Pons (tissue), 1 donor: ENCODE measurements around the gene CD3D.

Experiments
- DNase-seq: peaks from one replicate; pipeline ENCODE4 v3.0.0-alpha.2; 2016; ENCODE audit warnings: low spot score

CD3D gene

GRCh38 chr11:118342503-118343161 is at the start of gene CD3D:
CD3D (minus strand) TSS chr11:118342705; CDS start chr11:118342607, 98 bp downstream.
- DNase-seq: no peak

- no peak for DNase-seq
Measured at GRCh38 chr11:118383657-118384056, 41.2 kb upstream of the CD3D start.

- DNase-seq: no peak
Measured at GRCh38 chr11:118382954-118383353, 40.4 kb upstream of the CD3D start.

GRCh38 chr11:118380571-118380970 is 38.1 kb upstream of the CD3D start:
- no peak for DNase-seq

GRCh38 chr11:118379497-118379896 is 37.0 kb upstream of the CD3D start:
- DNase-seq: no peak

- DNase-seq: no peak
Measured at GRCh38 chr11:118375978-118376377, 33.5 kb upstream of the CD3D start.

GRCh38 chr11:118374729-118375128 is 32.2 kb upstream of the CD3D start:
- DNase-seq: no peak

- no peak for DNase-seq
Measured at GRCh38 chr11:118373871-118374270, 31.4 kb upstream of the CD3D start.

GRCh38 chr11:118373263-118373662 is 30.8 kb upstream of the CD3D start:
- no peak for DNase-seq

- no peak for DNase-seq
Measured at GRCh38 chr11:118370774-118371173, 28.3 kb upstream of the CD3D start.

GRCh38 chr11:118366287-118366686 is 23.8 kb upstream of the CD3D start:
- DNase-seq: no peak

GRCh38 chr11:118364956-118365615 is 22.6 kb upstream of the CD3D start:
- DNase-seq: no peak

- peak; percentile 93 for DNase-seq
Measured at GRCh38 chr11:118359295-118359958, 16.9 kb upstream of the CD3D start, which contains the start of gene UBE4A. UBE4A (plus strand) TSS chr11:118359600; CDS start chr11:118365081, 5,481 bp downstream.

GRCh38 chr11:118358071-118358470 is 15.6 kb upstream of the CD3D start:
- no peak for DNase-seq

GRCh38 chr11:118353084-118353710 is 10.7 kb upstream of the CD3D start:
- DNase-seq: peak; percentile 50

GRCh38 chr11:118349475-118349874 is 7.0 kb upstream of the CD3D start:
- DNase-seq: no peak

- no peak for DNase-seq
Measured at GRCh38 chr11:118343981-118344515, 1.5 kb upstream of the CD3D start, which contains the start of gene CD3G. CD3G (plus strand) TSS chr11:118344344; CDS start chr11:118344424, 80 bp downstream.

- DNase-seq: no peak
Measured at GRCh38 chr11:118343248-118343647, 743 bp upstream of the CD3D start.

- DNase-seq: no peak
Measured at GRCh38 chr11:118341815-118342489, 553 bp downstream of the CD3D start.

GRCh38 chr11:118341261-118341660 is 1.2 kb downstream of the CD3D start:
- DNase-seq: no peak

- no peak for DNase-seq
Measured at GRCh38 chr11:118340449-118340848, 2.1 kb downstream of the CD3D start.
